LNCAP (cell line): ENCODE data around the gene GSTA4.

Source experiments
- CTCF ChIP-seq: fragments of 450-650 bp; IDR thresholded peaks from 2 replicates; pipeline ENCODE4 v1.5.1; 2017; ENCODE audit warnings: mild to moderate bottlenecking

The GSTA4 gene

GRCh38 chr6:53011979-53012378 lies 16.9 kb upstream of the GSTA4 start:
- TF ChIP-seq CTCF = no peak

- no peak for TF ChIP-seq CTCF
Measured at GRCh38 chr6:53010504-53010903, 15.4 kb upstream of the GSTA4 start.

GRCh38 chr6:53009511-53009910 lies 14.4 kb upstream of the GSTA4 start:
- TF ChIP-seq CTCF = no peak

GRCh38 chr6:53009056-53009455 lies 14.0 kb upstream of the GSTA4 start:
- no peak for TF ChIP-seq CTCF

- no peak for TF ChIP-seq CTCF
Measured at GRCh38 chr6:53005663-53006250, 10.7 kb upstream of the GSTA4 start.

GRCh38 chr6:52999456-52999855 lies 4.4 kb upstream of the GSTA4 start:
- no peak for TF ChIP-seq CTCF

- no peak for TF ChIP-seq CTCF
Measured at GRCh38 chr6:52998603-52999002, 3.5 kb upstream of the GSTA4 start.

GRCh38 chr6:52995913-52996645 lies 995 bp upstream of the GSTA4 start:
- TF ChIP-seq CTCF = no peak
